T follicular helper cell (primary cell): ENCODE data around the gene SLFN12L.
A peak's percentile ranks its signal among the peaks of the same experiment; 100 is the strongest.
"Not testable (repeated sequence)": the region's sequence is repeated elsewhere in the genome, so short reads cannot be mapped to it uniquely, and the experiment has no call there.

Source experiments
- DNase-seq: peaks from one replicate; pipeline ENCODE4 v3.0.0-alpha.2; 2020; ENCODE audit warnings: low read depth
- total RNA-seq, 2 experiments: gene quantifications; one replicate each; lab custom pipeline; 2026; lab: John Stamatoyannopoulos, UW

SLFN12L gene
- total RNA-seq = 40.8 to 212 reads per million in 2 experiments

DNA sequence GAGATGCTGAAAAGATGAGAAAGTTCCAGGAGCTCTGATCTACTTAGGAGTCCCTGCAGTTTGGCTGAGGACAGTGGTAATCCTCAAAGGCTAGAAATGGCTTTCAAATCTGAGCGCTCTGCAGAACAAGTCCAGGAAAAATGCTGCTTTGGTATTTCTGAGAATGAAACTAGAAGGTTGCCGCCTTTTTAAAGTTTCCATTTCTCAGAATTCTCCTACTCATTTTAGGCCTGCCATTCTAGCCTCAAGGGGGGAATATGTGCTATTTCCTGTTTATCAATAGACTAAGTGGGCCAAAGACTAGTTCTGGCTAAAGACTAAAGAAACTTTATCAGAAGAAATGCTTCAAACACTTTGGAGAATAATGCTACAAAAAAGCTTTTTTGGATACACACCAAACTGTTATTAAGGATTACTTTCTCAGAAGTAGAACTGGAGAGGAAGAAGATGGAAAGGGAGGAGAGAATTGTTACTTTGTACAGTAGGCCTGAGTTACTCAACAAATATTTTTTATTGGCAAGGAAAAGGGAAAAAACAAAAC is at the start of gene SLFN12L:
SLFN12L (minus strand) TSS at position 78 of the 541 bp plus-strand sequence. CDS start 15,314 bp downstream, outside the sequence.
- DNase-seq = no peak

DNA sequence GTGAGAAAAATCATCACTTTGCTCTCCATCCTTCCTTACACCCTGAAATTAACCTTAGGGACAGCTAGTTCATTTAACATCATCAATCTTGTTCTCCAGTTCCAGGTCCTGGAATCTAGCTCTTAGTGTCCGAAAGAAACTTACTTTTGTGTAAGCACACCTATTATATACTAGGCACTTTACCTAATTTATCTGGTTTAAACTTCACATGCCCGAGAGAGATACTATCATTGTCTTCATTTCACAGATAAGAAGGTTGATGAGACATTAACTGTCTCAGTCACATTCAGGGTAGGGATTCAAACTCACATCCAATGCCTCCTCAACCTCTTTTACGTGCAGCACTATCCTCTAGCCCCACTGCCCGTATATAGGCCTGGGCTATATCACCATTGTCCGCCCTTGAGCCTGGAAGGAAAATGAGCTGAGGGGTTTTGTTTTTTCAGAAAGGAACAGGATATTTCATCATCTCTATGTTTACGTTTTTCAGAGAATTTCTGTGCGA is 49.1 kb upstream of the SLFN12L start:
- no peak for DNase-seq

DNA sequence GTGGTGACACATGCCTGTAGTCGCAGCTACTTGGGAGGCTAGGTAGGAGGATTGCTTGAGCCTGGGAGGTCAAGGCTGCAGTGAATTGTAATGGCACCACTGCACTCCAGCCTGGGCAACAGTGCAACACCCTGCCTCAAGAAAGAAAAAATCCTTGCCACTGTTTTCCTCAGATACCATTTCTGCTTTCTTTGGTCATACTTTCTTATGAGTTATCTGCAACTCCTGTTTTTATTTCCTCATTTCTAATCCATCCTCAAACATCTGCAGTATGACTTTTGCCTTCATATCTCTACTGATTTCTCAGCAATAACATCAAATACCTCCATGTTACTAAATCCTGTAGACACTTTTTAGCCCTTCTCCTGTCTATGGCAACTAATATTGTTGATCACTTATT is 46.6 kb upstream of the SLFN12L start:
- DNase-seq = no peak

DNA sequence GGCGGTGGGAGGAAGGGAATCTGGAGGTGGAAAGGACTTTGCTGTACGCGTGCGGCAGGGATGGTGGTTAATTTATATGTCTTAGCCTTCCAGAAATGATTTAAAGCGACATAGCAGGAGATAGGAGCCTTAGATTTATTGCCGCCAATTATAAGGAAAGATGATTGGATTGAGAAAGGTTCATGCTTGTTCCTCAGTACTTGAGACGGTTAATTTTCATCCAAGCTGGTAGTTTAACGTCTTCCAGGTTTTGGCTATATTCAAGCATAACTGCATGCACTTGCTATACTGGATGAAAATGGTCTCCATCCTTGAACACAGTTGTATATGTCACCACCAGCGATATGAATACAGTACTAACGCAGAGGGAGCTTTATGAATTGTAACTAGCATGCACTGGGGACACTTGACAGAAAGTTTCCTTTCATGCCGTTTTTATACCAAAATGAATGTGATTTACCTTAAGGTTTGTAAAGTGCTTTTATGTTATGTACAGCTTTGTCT is 41.5 kb upstream of the SLFN12L start:
- no peak for DNase-seq

DNA sequence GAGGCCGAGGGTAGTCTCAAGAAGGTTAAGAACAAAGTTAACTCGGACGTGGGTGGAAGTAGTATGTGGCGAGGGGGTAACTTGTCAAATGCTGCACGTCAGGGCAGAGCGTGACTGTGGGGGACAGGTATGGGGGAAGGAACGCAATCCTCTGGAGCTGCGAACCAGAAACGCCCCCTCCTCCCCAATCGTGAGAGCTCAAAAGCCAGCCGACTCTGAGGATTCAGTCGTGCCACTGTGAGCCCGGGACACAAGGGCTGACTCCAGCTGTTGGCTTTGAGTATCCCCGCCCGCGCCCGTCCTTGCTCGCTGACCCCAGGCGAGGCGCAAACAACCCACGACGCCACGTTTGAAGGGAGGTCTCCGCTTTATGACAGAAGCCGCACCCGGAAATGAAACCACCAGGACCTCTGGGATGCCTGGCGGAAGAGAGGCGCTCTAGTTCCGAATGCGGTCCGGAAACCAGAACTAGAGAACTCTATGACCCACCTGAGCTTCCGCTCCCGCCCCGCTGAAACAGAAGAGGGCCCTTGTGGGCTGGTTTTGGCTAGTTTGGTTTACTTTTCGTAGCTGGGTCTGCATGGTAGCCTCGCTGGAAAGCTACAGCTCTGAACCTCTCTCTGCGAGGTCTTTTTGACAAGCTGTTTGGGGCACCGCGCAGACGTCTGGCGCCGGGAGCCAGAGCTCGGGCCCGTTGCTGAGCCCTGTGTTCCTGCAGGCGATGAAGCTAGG is 40.9 kb upstream of the SLFN12L start, which contains the start of gene PEX12:
PEX12 (minus strand) TSS at position 375 of the 732 bp plus-strand sequence. CDS start 550 bp downstream, outside the sequence.
- peak; percentile 81 for DNase-seq

DNA sequence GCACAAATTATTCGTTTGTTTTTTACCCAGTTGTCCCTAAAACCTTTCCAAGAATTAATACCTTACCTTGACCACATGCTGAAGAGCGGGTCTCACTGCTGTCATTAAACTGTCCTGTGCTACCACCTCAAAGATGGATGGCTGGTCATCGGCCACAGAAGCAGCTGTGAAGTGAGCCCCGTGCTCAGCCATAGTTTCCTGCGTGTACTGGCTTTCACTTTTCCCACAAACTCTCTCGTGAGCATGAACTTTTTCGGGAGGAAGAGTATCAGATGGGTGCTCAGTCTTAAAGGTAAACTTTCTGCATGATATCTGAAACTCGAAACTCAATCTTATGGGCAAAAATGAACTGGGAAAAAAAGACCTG is 40.3 kb upstream of the SLFN12L start:
- DNase-seq = no peak

DNA sequence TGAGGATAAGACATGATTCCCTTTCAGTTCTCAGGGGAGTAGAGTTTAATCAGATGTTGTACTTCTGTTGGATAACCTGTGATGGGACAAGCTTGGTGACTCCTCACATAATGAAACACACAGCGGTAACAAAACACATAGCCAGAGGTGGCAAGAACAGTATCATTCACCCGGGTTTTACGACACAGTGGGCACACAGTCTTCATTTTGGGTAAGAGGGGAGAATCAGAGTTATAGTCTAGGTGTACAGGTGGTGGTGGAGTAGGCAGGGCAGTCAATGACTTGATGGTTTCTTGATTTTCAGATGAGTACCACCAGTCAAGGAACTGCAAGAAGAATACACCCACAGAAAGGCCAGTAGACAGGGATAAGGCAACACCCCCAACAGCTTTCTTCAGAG is 38.3 kb upstream of the SLFN12L start:
- no peak for DNase-seq

DNA sequence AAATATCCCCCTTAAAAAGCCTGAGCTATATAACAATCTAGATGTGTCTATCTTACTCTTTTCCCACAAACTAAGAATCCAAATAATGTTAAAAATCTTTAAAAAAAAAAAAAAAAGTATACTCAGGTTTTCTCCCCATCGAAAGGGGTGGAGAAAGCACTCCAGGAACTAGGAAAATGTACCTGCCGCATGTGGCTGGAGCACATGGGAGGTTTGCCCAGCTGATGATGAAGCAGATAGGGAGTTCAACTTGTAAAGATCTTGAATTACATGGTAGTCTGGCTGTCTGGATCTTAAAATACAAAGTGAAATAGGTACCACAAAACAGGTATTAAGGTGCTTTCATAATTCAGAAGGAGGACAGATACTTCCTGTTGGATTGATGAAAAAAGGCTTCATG is 31.9 kb upstream of the SLFN12L start:
- DNase-seq = no peak

DNA sequence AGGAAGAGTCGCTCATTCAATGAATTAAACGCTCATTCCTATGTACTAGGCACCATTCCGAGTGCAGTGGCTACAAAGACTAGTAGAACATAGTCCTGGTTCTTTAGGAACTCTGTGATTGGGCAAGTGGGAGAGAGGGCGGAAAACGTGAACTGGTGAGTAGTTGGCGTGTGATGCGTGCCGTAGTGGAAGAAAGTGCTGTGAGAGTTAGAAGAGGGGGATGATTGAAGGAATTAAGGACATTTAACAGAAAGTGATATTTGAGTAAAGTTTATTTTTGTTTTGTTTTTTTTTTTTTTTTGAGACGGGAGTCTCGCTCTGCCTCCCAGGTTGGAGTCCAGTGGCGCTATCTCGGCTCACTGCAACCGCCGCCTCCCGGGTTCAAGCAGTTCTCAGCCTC is 31.1 kb upstream of the SLFN12L start:
- no peak for DNase-seq

DNA sequence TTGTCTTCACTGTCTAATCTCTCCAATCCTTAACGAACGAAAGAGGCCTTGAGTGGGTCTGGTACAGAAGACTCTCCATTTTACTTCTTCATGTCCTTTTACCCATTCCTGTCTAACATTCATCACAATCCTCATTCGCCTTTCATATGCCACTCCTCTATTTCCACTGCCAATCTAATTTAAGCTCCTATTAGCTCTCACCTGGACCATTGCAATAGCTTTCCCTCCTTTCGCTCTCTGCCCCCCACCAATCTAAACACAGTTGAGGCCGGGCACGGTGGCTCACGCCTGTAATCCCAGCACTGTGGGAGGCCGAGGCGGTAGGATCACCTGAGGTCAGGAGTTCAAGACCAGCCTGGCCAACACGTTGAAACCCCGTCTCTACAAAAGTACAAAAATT is 29.5 kb upstream of the SLFN12L start:
- DNase-seq = no peak

DNA sequence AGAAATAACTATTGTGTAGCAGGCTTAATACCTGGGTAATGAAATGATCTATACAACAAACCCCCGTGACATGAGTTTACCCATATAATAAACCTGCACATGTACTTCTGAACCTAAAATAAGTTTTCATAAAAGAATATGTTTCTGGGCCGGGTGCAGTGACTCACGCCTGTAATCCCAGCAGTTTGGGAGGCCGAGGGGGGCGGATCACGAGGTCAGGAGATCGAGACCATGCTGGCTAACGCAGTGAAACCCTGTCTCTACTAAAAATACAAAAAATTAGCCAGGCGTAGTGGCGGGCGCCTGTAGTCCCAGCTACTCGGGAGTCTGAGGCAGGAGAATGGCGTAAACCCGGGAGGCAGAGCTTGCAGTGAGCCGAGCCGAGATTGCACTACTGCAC is 25.7 kb upstream of the SLFN12L start:
- DNase-seq = not testable (repeated sequence)

DNA sequence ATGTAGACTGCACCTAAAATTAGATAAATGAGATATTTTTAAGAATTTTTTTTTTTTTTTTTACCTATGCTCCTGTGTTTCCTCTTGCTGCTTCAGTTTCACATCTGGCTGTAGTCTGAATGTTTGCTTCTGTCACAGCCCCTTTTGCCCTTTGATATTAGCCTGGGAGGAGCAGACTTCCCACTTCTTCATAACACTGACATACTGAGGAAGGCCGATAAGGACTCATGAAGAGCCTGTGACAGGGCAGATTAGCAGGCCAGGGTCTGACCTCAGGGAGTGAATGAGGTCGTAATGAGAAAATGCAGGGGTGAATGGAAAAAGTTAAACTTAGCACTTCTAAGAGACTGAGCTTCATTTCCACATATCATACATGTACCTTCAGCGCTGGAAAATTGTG is 23.2 kb upstream of the SLFN12L start, which contains the start of gene SLFN14:
SLFN14 (minus strand) TSS at position 117 of the 400 bp plus-strand sequence. CDS start 2,757 bp downstream, outside the sequence.
- no peak for DNase-seq

DNA sequence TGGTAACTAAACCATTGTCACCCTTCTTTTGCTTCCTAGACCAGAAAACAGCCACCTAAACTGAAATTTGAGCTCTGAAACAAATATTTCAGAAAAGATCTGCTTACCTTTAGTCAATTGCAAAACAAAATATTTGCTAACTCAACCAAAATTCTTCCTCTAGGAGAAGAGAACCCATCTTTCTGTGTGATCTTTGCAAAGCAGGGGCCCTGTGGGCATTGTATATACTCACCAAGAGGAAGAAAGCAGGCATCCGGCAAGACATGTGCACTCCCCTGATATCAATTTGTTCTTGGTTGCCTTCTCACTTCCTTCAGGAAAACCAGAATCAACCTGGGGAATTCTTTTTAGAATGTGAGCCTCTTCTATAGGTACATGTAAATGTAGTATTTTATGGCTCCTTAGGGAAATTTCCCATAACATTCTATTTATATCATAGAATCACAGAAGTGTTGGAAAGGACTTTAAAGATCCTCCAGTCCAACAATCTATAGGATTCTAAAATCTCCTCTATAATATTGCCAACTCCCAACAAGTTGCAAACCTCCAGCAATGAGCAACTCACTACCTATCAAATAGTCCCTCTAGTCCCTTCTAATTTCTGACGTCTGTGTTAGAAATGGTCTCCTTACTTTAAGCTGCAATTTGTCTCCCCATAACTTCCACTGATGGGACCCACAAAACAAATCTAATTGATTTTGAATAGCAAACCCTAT is 22.2 kb upstream of the SLFN12L start:
- DNase-seq = no peak

DNA sequence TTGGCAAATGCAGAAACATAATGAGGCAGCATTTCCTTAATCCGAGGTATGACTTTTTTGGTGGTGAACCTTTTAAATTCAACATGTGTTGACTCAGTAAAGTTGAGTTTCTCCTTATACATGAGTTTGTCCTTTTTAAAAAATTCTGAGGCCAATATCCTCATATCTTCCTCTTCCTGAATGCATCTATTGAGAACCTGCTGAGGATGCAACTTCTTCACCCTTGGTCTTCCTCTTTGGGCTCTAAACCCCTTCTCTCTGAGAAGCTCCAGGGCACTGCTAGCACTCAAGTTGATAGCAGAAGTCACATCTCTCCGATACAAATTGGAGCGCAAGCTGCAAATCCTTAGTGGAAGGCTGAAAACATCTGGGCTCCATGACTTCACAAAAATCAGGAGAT is 19.9 kb upstream of the SLFN12L start:
- DNase-seq = no peak

DNA sequence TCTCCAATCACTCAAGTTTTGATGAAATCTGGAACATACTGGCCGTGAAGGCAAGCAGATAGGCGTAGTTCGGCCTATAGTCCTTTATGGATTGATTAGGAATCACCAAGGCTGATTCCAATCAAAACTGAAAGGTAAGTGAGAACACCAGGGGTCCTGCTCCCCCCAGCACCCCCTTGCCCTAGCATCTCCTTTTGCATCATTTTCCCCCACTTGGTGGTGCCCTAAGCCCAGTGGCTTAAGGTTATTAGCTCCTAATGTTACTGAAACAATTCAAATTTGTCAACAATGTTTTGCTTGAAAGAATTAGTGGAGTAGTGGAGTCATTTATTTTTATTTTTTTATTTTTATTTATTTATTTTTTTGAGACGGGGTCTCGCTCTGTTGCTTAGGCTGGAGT is 18.2 kb upstream of the SLFN12L start:
- DNase-seq = no peak

DNA sequence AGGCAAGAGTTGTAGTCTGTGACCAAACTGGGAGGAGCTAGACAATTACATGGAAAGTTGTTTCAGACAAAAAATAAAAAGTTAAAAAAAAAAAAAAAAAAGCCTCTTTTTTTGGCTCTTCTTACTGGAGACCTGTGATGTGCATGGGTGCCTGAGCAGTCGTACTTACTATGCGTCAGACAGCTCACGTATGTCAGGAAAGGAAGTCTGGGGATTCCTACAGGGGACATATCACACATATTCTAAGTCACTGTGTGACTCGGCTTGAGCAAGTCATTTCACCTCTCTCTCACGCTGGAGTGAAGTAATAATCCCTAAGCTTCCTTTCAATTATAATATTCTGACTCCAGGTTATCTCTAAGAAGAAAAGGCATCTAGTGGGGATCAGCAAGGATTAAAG is 17.2 kb upstream of the SLFN12L start:
- DNase-seq = no peak

DNA sequence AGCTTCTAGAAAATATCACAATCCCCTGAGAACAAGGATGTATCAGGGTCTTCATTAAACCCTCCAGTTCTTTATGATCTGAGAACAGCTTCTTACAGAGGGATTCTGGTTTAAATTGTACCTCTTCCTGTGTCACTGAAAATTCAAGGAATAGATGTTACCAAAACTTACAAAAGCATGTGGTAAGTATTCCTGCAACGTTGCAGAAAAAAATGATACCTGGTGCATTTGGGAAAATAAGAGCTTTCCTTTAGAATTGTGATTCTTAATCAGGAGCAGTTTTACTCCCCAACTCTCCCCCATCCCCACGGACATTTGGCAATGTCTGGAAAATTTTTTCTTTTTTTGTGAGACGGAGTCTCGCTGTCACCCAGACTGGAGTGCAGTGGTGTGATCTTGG is 15.8 kb upstream of the SLFN12L start:
- DNase-seq = no peak

DNA sequence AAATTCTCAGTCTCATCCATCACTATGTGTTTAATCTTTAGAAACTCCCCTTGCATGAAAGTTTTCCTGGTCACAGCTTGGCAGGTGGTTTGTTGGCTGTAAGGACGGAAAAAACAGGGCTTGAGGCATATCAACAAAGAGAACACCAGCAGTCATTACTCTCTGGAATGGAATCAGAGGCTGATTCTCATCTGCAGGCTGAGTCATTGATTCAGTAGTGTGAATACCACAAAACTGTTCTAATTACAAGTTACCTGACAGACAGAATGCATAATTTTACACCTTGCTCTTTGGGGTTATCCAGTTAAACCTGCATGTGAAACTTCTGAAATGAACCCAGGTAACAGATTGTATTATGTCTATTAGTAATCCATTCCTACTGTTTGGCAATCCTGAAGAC is 11.5 kb upstream of the SLFN12L start:
- DNase-seq = no peak

DNA sequence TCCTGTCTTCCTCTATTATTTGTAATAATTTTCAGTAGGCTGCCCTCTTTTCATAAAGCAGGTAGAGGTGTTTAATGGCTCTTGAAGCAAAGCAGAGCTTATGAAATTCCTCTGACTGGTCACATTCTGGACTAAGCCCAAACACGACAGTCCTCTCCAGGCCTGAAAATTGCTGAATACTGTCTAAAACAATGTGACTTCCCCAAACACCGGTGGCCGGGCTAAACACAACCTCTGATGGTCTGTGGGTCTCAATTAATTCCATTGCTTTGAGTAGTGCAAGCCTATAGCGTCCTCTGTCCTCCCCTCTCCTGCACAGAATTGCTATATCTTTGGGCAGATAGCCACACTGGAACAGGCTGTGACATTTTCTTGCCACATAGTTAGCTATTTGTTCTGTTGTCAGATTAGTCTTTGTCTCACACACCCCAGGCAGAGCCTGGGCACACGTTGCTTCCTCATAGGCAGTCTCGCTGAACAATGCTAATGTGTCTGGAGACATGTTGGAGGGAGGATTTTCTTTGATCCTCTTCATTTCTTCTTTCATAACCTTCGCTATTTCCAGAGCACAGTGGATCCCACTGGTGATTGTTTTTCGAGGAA is 10.8 kb upstream of the SLFN12L start:
- no peak for DNase-seq

DNA sequence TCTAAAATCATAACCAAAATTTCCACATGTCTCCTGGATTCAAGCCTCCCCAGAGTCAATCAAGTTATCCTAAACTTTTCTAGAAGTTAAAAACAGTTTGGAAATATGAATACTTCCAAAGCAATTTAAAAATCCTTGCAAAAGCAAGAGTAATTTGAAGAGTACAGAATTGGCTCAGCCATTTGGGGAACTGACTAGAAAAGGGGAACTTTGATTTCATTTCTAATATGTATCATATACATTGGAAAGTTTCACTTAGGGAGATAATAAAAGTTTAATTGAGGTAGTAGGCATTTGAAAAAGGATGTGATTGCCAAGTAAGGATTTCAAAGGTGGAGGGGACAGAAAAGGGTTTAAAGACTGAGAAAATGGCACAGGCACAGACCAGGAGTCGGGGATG is 9.0 kb upstream of the SLFN12L start:
- DNase-seq = no peak

DNA sequence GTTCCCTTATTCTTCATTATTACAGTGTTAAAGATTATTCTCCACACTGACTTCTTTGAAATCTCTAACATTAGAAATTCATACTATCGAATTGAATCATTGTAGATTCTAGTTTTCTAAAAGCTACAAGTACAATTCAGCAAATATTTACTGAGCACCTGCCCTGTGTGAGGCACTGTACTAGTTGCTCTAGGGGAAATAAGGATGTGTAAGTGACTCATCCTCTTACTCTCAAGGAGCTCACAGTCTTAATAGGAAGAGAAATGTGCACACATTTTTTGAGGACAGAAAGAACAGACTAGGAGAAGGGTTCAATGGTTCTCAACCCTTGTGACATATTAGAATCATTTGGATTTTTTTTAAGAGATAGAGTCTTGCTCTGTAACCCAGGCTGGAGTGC is 7.7 kb upstream of the SLFN12L start:
- DNase-seq = no peak

DNA sequence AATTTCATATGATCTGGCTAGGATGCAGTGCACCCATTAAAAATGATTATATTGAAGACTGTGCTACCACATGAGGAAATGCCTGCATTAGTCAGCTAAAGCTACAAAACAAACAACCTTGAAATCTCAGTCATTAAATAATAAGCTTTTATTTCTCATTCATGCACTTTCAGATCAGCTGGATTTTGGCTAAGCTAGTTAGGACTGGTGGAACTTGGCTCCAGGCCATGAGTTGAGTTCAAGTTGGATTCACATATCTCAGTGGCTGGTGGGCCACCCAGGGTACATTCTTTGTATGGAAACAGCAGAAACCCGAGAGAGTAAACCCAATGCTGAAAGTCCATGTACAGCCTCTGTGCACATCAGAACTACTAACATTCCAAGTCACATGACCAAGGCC is 6.4 kb upstream of the SLFN12L start:
- DNase-seq = no peak
